ENCODE data around the gene OR2G2.

Gene OR2G2

DNA sequence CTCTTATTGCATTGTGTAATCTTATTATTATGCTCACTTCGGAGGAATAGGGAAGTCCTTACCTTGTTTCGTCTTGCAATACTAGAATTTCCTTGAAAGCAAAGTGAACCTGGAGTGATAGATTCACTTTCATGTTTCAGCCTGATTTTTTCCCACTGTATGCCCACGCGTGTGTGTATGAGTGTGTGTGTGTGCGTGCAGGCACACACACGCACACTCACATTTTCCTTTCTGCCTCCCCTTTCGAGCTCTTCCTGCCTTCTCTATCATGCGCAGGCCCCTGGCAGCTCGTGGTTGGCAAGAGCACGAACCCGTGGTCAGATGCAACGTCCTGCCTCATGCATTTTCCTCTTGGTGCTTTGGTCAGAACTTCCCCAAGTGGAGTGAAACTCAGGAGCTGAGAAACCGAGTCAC lies 39.4 kb upstream of the OR2G2 start, which contains the start of gene GCSAML:
GCSAML (plus strand) TSS at position 366 of the 414 bp plus-strand sequence. CDS start 58 bp downstream, outside the sequence.
- Histone ChIP-seq H3K9me2 (replicated peaks; ENCODE audit: insufficient read depth, low read length) (no peaks in the 10 kb centered on the region), H3K9ac (ENCODE audit: low read length) (no peak within 1 kb of the TSS), H3F3A (ENCODE audit: insufficient read depth) (no peaks in the 10 kb centered on the region), H4K20me1 (ENCODE audit: low read depth, low read length) (no peaks in the 10 kb centered on the region), H3K27me3 (ENCODE audit: low read length) (no peaks in the 10 kb centered on the region), H3K4me2 (ENCODE audit: low read depth, low read length, poor library complexity, severe bottlenecking) (no peak within 1 kb of the TSS), H3K27ac (ENCODE audit: low read depth, low read length) (no peak within 1 kb of the TSS), H3K4me3 (ENCODE audit: insufficient read depth, low read length, poor library complexity, severe bottlenecking) (no peak within 1 kb of the TSS), H2AFZ (ENCODE audit: low read depth, low read length, severe bottlenecking) (no peak within 1 kb of the TSS), H3K9me3 (ENCODE audit: insufficient read depth, low read length) (no peaks in the 10 kb centered on the region), H3K36me3 (ENCODE audit: low read length) (no peaks in the 10 kb centered on the region), H3K79me2 (ENCODE audit: insufficient read depth, low read length) (no peaks in the 10 kb centered on the region)
- TF ChIP-seq EZH2phosphoT487 (conservative IDR thresholded peaks at IDR 0.05; ENCODE audit: low read length) = no peak
- TF ChIP-seq, protein P1, sequence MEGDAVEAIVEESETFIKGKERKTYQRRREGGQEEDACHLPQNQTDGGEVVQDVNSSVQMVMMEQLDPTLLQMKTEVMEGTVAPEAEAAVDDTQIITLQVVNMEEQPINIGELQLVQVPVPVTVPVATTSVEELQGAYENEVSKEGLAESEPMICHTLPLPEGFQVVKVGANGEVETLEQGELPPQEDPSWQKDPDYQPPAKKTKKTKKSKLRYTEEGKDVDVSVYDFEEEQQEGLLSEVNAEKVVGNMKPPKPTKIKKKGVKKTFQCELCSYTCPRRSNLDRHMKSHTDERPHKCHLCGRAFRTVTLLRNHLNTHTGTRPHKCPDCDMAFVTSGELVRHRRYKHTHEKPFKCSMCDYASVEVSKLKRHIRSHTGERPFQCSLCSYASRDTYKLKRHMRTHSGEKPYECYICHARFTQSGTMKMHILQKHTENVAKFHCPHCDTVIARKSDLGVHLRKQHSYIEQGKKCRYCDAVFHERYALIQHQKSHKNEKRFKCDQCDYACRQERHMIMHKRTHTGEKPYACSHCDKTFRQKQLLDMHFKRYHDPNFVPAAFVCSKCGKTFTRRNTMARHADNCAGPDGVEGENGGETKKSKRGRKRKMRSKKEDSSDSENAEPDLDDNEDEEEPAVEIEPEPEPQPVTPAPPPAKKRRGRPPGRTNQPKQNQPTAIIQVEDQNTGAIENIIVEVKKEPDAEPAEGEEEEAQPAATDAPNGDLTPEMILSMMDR (IDR thresholded peaks at IDR 0.05; ENCODE audit: insufficient read depth, low read length, poor library complexity, severe bottlenecking) = no peak

DNA sequence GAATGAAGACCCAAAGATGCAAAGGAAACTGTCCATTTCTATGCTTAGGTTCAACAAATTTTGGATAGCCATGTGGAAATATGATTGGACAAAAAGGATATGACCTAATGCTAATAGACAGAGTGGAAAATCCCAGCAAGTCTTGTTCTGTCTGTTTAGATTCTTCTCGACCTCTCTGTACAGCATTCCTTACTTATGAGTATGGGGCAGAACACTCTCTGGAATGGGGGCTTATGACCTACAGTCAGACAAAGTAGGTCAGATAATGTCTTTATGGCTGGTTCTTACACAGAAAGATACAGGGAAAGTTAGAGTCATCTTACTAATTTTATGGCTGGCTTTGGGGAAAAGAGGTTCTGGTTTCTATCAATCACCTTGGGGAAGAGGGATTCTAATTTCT lies 36.4 kb upstream of the OR2G2 start:
- Histone ChIP-seq H3K27me3 (ENCODE audit: low read length) (no peaks in the 10 kb centered on the region), H3K9me3 (ENCODE audit: insufficient read depth, low read length) (no peaks in the 10 kb centered on the region), H3K9me2 (replicated peaks; ENCODE audit: insufficient read depth, low read length) (no peaks in the 10 kb centered on the region), H3K9ac (ENCODE audit: low read length) (no peak overlapping the region), H4K20me1 (ENCODE audit: low read depth, low read length) (no peaks in the 10 kb centered on the region), H3K4me3 (ENCODE audit: insufficient read depth, low read length, poor library complexity, severe bottlenecking) (no peak overlapping the region), H3F3A (ENCODE audit: insufficient read depth) (no peaks in the 10 kb centered on the region), H3K36me3 (ENCODE audit: low read length) (no peaks in the 10 kb centered on the region), H3K27ac (ENCODE audit: low read depth, low read length) (no peak overlapping the region), H3K79me2 (ENCODE audit: insufficient read depth, low read length) (no peaks in the 10 kb centered on the region), H2AFZ (ENCODE audit: low read depth, low read length, severe bottlenecking) (no peak overlapping the region), H3K4me2 (ENCODE audit: low read depth, low read length, poor library complexity, severe bottlenecking) (no peak overlapping the region)
- TF ChIP-seq, protein P1 (IDR thresholded peaks at IDR 0.05; ENCODE audit: insufficient read depth, low read length, poor library complexity, severe bottlenecking) = no peak
- no peak for TF ChIP-seq EZH2phosphoT487 (conservative IDR thresholded peaks at IDR 0.05; ENCODE audit: low read length)

DNA sequence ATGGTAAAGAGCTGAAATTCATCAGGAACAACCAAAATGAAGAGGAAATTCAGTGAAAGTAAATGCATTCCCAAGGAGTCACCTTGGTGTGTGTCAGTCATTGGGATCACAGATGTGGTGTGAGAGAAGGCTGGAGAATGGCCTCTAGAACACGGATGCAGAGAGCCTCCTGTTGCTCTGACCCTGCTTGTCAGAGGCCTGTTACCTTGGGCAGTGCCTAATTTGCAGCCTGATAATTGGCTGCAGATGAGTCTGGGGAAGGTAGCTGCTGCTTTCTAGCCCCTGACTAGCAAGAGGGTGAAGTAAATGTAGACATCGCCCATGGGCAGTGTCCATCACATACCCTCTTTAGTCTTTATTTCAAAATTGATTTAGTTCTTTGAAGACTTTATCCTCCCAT lies 35.9 kb upstream of the OR2G2 start:
- Histone ChIP-seq H4K20me1 (ENCODE audit: low read depth, low read length) (no peaks in the 10 kb centered on the region), H3K9me3 (ENCODE audit: insufficient read depth, low read length) (no peaks in the 10 kb centered on the region), H3K27me3 (ENCODE audit: low read length) (no peaks in the 10 kb centered on the region), H3K9ac (ENCODE audit: low read length) (no peak overlapping the region), H3F3A (ENCODE audit: insufficient read depth) (no peaks in the 10 kb centered on the region), H3K9me2 (replicated peaks; ENCODE audit: insufficient read depth, low read length) (no peaks in the 10 kb centered on the region), H3K4me3 (ENCODE audit: insufficient read depth, low read length, poor library complexity, severe bottlenecking) (no peak overlapping the region), H3K79me2 (ENCODE audit: insufficient read depth, low read length) (no peaks in the 10 kb centered on the region), H3K36me3 (ENCODE audit: low read length) (no peaks in the 10 kb centered on the region), H3K27ac (ENCODE audit: low read depth, low read length) (no peak overlapping the region), H2AFZ (ENCODE audit: low read depth, low read length, severe bottlenecking) (no peak overlapping the region), H3K4me2 (ENCODE audit: low read depth, low read length, poor library complexity, severe bottlenecking) (no peak overlapping the region)
- TF ChIP-seq, protein P1 (IDR thresholded peaks at IDR 0.05; ENCODE audit: insufficient read depth, low read length, poor library complexity, severe bottlenecking) = no peak
- TF ChIP-seq EZH2phosphoT487 (conservative IDR thresholded peaks at IDR 0.05; ENCODE audit: low read length) = no peak
